Measurements from ENCODE around the gene PINK1. TPM values are rescaled to one million over a fixed set of nuclear protein-coding genes. Genes with fewer than 3 reads are reported as not detected.
A peak's percentile ranks its signal among the peaks of the same experiment; 100 is the strongest.

Gene PINK1
- total RNA-seq, 1 experiment from 2014 or later = 27.2 TPM

DNA sequence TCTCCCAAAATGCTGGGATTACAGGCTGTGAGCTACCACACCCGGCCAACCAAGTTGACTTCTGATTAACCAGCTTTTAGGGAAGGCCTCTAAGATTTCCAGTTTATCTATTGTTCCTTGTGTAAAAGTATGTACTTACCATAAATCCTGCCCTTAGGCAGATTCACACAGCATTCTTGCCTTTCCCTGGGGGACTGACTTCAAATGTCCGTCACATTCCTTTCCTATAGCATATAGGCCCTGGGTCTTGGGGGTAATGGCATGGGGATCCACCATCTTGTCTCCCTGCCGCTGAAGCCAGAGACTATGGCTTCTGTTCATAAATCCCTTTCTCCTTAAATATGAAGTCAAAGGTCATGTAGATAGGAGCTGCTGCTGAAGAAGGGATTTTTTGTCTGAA is 872 bp upstream of the PINK1 start:
- in situ Hi-C loops (cut with HindIII; ENCODE audit: low pct_unique_long_range_greater_than_20kb, low sequenced_read_pairs) = no loop called here

DNA sequence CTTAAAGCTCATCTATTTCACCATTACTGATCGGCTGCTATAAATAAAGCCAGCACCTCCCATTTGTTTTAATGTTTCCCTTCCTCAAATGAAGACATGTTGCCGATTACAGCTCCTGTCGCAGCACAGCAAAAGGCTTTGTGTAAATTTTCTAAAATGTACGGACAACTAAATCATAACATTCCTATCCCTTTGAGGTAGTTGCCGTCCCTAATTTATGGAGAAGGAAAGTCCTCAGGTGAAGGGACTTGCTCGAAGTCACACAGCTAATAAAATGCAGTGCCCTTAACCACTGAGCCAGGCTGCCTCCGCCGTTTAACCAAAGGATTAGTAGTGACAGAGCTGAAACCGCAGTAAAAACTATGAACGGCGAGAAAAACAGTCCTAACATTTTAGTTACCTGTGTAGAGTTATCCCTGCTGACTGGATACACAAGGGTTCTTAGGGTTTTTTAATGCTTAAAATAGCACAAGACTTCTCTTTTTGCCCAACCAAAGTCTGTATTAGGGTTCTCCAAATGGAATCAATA is 871 bp downstream of the PINK1 start:
- in situ Hi-C loops (cut with HindIII; ENCODE audit: low pct_unique_long_range_greater_than_20kb, low sequenced_read_pairs) = no loop called here
- DNase-seq (ENCODE audit: low read depth, low spot score) = no peak

More for the DNA sequence above, 872 bp upstream of the PINK1 start:
- DNase-seq (ENCODE audit: low read depth, low spot score) = peak; percentile 53

DNA sequence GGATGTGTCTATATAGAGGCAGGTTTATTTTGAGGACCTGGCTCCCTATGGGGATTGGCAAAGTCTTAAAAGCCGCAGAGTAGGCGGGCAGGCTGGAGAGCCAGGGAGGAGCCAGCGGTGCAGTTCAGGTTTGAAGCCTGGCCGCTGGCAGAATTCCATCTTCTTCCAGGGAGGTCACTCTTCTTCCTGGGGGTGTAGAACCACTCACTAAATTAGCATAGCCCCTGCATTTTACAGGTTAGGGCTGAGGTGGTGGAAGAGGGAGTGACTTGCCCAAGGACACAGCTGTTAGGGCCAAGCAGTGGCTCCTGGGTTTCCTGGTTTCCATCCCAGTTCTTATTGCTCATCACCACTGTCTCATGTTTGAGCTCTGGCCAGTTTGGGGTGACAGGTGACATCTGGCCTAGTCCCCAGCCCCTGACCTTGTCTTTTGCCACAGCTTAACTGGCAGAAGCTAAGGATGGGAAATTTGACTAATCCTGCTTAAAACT is 1.4 kb downstream of the PINK1 start:
- DNase-seq (ENCODE audit: low read depth, low spot score) = peak; percentile 53
- in situ Hi-C loops (cut with HindIII; ENCODE audit: low pct_unique_long_range_greater_than_20kb, low sequenced_read_pairs) = no loop called here

DNA sequence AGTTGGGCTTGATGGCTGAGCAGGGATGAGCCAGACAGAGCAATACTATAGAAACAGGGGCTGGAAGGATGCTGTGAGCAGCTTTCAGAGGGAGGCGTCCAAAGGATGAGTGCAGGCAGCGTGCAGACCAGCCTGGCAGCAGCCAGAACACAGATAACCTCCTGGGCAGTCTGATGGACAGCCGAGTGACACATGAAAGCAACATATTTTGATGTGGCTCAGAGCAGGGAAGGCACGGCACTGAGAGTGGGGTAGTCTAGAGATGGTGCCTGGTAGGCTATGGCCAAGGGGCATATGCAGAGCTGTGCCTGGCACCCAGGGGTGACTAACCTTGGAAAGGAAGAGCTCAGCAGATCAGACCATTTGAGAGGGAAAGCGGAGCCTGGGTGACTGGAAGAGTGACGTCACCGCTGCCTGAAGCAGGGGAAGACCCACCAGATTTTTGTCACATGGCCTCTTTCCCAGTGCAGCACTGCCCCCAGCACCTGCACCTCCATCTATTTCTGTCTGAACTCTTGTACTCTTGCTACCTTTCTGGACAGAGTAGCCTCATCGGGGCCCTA is 3.6 kb downstream of the PINK1 start:
- no peak for DNase-seq (ENCODE audit: low read depth, low spot score)
- in situ Hi-C loops (cut with HindIII; ENCODE audit: low pct_unique_long_range_greater_than_20kb, low sequenced_read_pairs) = no loop called here

DNA sequence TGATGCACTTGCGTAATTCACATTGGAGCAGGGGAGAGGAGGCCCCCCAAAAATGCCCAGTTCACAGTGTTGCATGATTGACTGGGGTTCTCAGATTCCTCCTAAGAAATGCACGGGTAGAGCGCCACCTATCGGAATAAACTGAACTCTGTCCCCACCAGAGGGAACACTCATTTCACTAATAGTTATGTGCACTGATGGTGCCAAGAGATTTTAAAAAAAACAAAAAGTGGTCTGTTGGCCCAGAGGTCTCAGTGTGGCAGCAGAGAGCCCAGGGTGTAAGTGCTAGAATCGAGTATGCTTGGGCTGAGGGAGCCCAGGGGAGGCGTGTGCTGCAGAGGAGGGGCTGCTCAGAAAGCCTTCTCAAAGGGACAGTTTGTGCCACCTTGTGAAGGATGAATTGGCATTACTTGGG is 6.9 kb downstream of the PINK1 start:
- in situ Hi-C loops (cut with HindIII; ENCODE audit: low pct_unique_long_range_greater_than_20kb, low sequenced_read_pairs) = no loop called here
- DNase-seq (ENCODE audit: low read depth, low spot score) = peak; percentile 60

DNA sequence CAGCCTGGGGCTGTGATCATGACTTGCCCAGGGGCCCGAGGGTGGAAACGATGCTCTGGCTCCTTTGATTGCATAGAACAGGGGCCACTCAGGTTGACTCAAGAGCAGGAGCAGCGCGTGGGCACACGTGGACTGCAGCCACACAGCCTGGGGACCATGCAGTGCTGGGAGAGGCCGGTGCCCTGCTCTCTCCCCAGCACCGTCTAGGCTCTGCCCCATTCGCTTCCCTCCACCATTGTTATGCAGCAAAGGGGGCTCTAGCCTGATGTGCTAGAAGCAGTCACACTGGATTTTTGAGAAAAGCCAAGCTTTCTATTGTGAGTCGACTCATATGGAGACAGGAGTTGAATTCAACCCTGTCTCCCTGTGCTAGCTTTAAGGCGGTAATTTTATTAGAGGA is 8.7 kb downstream of the PINK1 start:
- in situ Hi-C loops (cut with HindIII; ENCODE audit: low pct_unique_long_range_greater_than_20kb, low sequenced_read_pairs) = no loop called here
- no peak for DNase-seq (ENCODE audit: low read depth, low spot score)

DNA sequence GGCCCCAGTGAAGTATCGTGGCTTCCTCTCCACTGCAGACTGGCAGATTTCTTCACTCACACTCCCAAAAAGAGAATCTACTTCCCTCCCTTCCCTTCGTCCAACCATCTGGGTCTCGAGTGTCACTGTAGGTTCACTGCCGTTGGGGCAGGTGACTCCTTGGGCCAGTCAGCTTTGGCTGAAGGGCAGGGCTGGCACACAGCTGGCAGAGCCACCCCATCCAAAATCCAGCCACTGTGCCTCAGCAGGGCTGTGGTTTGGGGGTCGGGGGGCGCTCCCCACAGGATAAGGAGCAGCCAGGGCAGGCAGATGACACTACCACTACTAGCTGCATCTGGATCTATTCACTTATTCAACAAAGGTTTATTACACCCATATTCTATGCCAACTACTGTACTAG is 9.8 kb downstream of the PINK1 start:
- in situ Hi-C loops (cut with HindIII; ENCODE audit: low pct_unique_long_range_greater_than_20kb, low sequenced_read_pairs) = no loop called here
- no peak for DNase-seq (ENCODE audit: low read depth, low spot score)

DNA sequence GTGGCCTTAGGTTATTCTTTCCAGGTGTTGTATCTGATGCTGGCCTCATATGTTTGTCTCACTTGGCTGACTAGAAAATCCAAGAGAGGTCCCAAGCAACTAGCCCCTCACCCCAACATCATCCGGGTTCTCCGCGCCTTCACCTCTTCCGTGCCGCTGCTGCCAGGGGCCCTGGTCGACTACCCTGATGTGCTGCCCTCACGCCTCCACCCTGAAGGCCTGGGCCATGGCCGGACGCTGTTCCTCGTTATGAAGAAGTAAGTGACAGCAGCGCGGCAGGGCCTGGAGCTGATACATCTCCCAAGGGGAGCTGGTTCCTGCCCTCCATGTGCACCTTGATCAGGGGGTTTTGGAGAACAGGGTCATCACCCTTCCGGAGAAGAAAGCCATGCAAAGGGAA is 11.2 kb downstream of the PINK1 start:
- in situ Hi-C loops (cut with HindIII; ENCODE audit: low pct_unique_long_range_greater_than_20kb, low sequenced_read_pairs) = no loop called here
- DNase-seq (ENCODE audit: low read depth, low spot score) = no peak

DNA sequence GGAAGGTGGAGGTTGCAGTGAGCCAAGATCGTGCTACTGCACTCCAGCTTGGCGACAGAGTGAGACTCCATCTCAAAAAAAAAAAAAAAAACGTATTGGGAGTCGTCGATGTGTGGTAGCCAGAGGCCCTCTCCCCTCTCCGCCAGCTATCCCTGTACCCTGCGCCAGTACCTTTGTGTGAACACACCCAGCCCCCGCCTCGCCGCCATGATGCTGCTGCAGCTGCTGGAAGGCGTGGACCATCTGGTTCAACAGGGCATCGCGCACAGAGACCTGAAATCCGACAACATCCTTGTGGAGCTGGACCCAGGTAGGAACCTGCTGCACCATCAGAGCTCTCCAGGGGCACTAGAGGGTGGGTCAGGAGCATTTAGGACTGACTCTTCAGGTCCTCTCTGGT is 12.2 kb downstream of the PINK1 start:
- DNase-seq (ENCODE audit: low read depth, low spot score) = no peak
- in situ Hi-C loops (cut with HindIII; ENCODE audit: low pct_unique_long_range_greater_than_20kb, low sequenced_read_pairs) = no loop called here

DNA sequence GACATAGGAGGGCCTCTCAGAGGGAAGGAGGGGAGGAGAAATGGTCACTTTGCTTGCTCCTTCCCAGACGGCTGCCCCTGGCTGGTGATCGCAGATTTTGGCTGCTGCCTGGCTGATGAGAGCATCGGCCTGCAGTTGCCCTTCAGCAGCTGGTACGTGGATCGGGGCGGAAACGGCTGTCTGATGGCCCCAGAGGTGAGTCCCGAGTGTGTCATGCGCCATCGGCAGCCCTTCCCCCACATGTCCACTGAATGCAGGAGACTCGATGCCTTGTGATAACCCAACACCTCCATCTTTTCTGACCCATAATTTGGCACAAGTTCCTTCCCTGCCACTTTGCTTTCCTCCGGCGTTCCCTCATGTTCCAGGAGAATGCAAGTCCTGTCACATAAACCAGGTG is 15.2 kb downstream of the PINK1 start:
- in situ Hi-C loops (cut with HindIII; ENCODE audit: low pct_unique_long_range_greater_than_20kb, low sequenced_read_pairs) = no loop called here
- no peak for DNase-seq (ENCODE audit: low read depth, low spot score)

DNA sequence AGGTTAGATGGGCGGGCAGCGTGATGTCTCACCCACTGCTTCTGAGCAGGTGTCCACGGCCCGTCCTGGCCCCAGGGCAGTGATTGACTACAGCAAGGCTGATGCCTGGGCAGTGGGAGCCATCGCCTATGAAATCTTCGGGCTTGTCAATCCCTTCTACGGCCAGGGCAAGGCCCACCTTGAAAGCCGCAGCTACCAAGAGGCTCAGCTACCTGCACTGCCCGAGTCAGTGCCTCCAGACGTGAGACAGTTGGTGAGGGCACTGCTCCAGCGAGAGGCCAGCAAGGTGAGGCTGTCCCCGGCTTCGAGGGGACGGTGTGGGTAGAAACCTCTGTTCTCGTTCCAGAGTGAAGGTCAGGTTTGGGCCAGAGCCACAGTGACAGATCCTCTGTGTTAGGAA is 15.7 kb downstream of the PINK1 start:
- in situ Hi-C loops (cut with HindIII; ENCODE audit: low pct_unique_long_range_greater_than_20kb, low sequenced_read_pairs) = no loop called here
- DNase-seq (ENCODE audit: low read depth, low spot score) = no peak

DNA sequence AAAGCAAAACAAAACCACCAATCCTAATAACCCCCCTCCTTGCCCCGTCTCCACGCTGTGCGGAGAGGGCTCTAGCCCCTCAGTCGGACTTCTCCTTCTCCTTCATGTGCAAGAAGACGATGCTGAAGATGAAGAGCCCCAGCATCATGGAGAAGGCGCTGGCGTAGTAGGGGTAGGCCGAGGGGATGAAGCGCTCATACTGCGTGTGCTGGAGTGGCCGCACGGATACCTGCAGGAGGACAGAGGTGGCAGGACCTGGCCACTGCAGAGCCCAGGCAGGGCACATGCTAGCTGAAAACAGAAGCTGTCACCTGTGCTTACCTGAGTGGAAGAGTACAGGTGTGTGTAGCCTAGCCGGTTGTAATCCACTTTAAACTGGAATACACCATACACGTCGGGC is 19.0 kb downstream of the PINK1 start:
- no peak for DNase-seq (ENCODE audit: low read depth, low spot score)
- in situ Hi-C loops (cut with HindIII; ENCODE audit: low pct_unique_long_range_greater_than_20kb, low sequenced_read_pairs) = no loop called here

DNA sequence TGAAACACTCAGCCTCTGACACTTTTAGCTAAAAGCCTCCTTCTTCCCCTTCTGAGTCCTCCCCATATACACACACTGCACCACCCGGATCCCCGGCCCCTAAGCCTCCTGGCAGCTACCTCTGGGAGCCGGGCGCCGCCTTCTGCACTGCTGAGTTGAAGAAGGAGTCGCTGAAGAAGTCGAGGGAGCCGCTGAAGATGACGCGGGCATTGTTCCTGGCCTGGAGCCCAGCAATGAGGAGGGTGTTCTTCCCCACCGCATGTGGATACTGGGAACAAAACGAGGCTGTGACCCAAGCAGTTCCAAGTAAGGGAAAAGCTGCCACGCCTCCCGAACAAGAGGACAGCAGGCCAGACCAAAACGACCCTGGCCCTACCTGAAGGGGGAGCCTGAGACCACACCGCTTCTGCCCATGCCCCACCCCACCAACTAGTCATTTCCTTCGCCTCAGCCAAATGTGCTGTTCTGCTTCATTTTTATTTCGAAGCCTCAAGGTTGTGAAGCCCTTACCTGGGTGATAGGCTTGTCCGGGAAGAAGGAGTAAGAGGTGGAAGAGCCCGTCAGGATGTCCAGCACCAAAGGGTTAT is 20.9 kb downstream of the PINK1 start:
- in situ Hi-C loops (cut with HindIII; ENCODE audit: low pct_unique_long_range_greater_than_20kb, low sequenced_read_pairs) = no loop called here
- no peak for DNase-seq (ENCODE audit: low read depth, low spot score)

DNA sequence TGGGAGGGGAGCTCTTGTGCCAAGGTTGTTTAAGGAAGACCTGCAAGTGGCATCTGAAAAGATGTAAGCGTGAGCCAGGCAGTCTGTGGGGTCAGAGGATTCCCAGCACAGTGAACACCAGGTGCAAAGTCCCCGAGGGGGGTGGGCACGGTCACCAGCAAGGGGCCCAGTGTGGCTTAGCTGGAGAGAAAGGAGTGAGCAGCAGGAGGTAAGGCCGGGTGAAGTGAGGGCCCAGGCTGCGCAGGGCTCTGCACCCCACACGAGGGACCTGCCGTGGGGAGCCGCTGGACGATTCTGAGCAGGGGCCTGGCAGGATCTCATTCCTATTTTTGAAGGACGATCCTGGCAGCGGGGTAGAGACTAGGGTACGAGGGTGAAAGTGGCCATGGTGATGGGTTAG is 23.8 kb downstream of the PINK1 start:
- no peak for DNase-seq (ENCODE audit: low read depth, low spot score)
- in situ Hi-C loops (cut with HindIII; ENCODE audit: low pct_unique_long_range_greater_than_20kb, low sequenced_read_pairs) = no loop called here

DNA sequence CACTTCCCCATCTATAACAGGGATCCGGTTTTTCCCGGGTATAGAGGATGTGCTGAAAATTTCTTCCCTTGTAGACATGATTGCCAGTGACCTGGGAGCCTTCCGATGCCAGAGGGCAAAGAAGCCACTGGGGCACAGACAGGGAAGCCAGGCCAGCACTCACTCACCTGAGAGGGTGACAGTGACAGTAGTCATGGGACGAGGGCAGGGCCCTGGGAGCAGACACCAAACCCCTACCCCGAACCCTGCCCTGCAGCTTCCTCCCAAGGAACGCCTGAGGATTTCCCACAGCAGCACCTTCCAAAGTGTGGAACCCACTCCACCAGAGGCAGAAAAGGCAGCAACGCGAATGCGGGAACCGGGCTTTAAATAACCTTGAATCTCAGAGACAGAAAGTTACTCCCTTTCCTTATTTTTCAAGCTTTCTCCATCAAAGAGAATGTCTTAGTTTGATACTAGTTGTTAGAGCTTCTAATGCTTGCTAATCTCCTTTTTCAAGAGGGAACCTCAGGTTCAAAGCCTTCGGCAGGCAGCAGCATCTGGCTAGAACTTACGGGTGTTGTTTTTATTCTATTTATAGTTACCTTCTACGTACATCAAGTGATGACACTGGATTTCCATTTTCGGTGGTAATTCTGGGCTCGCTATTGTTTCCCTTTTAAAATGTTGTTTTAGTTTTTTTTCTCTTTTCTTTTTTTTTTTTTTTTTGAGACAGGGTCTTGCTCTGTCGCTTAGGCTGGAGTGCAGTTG is 25.1 kb downstream of the PINK1 start:
- in situ Hi-C loops (cut with HindIII; ENCODE audit: low pct_unique_long_range_greater_than_20kb, low sequenced_read_pairs) = no loop called here
- DNase-seq (ENCODE audit: low read depth, low spot score) = no peak

DNA sequence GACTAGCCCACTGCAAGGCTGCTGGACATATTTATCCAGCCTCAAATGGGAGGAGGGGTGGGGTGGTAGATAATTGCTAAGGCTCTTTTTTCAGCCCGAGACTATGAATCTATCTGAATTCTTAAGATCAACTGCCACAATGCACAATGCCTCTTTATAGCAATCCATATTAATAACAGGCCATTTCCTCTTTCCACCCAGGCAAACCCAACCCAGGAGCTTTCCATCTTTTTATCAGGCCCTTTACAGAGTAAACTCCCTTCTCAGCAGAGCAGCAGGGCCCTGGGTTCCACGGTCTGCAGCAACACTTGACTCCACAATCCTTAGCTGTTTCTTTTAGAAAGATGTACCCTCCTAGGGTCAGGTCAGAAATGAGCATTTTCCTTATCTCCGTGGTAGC is 27.1 kb downstream of the PINK1 start:
- no peak for DNase-seq (ENCODE audit: low read depth, low spot score)
- in situ Hi-C loops (cut with HindIII; ENCODE audit: low pct_unique_long_range_greater_than_20kb, low sequenced_read_pairs) = no loop called here

DNA sequence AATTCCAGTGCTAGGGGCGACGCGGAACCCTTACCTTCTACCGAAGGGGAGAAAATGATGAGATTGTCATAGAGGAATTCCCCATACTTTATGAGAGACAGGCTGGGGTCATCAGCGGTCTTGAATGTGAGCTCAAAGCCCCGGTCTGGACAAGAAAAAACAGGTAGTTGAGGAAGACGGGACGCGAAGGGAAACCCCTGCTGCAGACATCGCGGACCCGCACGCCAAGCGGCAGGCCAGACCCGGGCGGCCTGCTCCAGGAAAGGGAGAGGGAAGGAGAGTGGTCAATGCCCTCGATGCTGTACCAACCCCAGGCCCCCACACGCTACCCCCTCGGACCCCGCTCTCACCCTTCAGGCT is 27.6 kb downstream of the PINK1 start:
- in situ Hi-C loops (cut with HindIII; ENCODE audit: low pct_unique_long_range_greater_than_20kb, low sequenced_read_pairs) = no loop called here
- DNase-seq (ENCODE audit: low read depth, low spot score) = no peak

DNA sequence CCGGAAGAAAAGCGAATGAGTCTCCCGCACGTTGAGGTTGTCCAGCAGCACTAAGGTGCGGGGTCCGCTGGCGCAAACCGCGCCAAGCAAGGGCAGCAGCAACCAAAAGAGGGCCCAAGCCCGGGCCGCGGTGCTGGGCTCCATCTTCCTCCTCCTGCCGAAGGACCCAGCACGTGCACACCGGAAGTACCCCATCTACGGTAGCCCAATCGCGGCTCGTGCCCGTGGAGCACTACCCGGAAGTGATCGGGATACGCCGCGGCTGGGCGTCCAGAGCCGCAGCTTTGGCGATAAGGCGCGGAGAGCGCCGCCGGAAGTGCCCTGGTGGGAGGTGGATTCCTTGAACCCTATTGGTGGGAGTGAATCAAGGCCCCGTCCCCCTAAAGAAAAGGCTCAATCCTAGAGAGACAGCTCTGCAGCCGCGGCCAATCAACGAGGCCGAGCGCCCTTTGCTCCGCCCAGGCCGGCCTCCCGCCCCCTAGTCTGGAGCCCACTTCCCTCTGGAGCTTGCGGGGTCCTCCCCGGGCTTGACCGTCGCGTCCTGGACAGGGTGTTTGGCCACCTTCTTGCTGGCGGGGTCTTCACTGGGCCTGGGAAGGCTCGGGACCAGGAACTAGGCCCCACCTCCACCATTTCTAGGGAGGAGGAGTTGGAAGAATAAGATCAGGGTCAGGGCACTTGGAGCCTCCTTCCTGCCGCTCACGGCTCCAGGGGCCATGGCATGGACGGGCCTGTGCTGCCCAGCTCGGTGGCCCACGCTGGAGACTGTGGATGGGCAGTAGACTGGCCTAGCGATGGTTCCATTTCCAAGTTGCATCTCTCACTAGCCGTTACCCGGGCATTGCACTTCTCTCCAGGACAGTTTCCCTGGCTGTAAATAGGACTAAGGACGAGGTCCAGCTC is 28.2 kb downstream of the PINK1 start, which contains the start of gene DDOST:
TSS of gene DDOST (minus strand) at position 163 of the 903 bp plus-strand sequence. CDS start at position 144, 19 bp downstream.
- in situ Hi-C loops (cut with HindIII; ENCODE audit: low pct_unique_long_range_greater_than_20kb, low sequenced_read_pairs) = no loop called here
- DNase-seq (ENCODE audit: low read depth, low spot score) = peak; percentile 97
